OCI-LY7 (cell line): Measurements from ENCODE around the gene ZNF280D. TPM values are rescaled to one million over a fixed set of nuclear protein-coding genes. Genes with fewer than 3 reads are reported as not detected.
A peak's percentile ranks its signal among the peaks of the same experiment; 100 is the strongest.

Source experiments
- BruUV-seq: library from RNA; stranded (reverse); fragments of 400-500 nt; replicated peaks from 2 replicates; lab custom pipeline; 2021; lab: Mats Ljungman, UMichigan
- CTCF ChIA-PET: fragments of 300-600 bp; sonication (Branson Sonifier 250); formaldehyde crosslinking; loops from one replicate; lab custom pipeline; 2022; ENCODE audit warnings: antibody characterized with exemption; ENCODE audit not compliant: unreplicated experiment; lab: Charles Lee
- POLR2A ChIA-PET: fragments of 300-600 bp; sonication (Branson Sonifier 250); formaldehyde crosslinking; loops from one replicate; lab custom pipeline; 2022; ENCODE audit warnings: antibody characterized with exemption; lab: Charles Lee
- DNase-seq: peaks from one replicate; pipeline ENCODE4 v3.0.0-alpha.2; 2015; ENCODE audit warnings: low spot score
- H2AFZ ChIP-seq: fragments of 200-600 bp; sonication (generic), shearing (Covaris generic); 2 replicates; pipeline ENCODE4 v1.6.1; 2014; ENCODE audit warnings: mild to moderate bottlenecking, antibody characterized with exemption, low read length, moderate library complexity
- H3K27ac ChIP-seq: fragments of 200-600 bp; sonication (generic); 2 replicates; pipeline ENCODE4 v1.5.1; 2014; ENCODE audit warnings: mixed run types, low read depth, mild to moderate bottlenecking, moderate library complexity, low read length, inconsistent platforms; ENCODE audit not compliant: poor library complexity, severe bottlenecking
- H3K36me3 ChIP-seq: fragments of 200-600 bp; sonication (generic); 2 replicates; pipeline ENCODE4 v1.6.1; 2014; ENCODE audit warnings: mild to moderate bottlenecking, antibody characterized with exemption, low read length, moderate library complexity, mixed read lengths; ENCODE audit not compliant: insufficient read depth
- H3K4me1 ChIP-seq: fragments of 200-600 bp; sonication (generic); 2 replicates; pipeline ENCODE4 v1.5.1; 2014; ENCODE audit warnings: mild to moderate bottlenecking, low read length; ENCODE audit not compliant: insufficient read depth, poor library complexity, severe bottlenecking
- H3K4me2 ChIP-seq: fragments of 200-600 bp; sonication (generic); 2 replicates; pipeline ENCODE4 v1.6.1; 2014; ENCODE audit warnings: mild to moderate bottlenecking, low read length
- H3K4me3 ChIP-seq: fragments of 200-600 bp; sonication (generic); 2 replicates; pipeline ENCODE4 v1.5.1; 2014; ENCODE audit warnings: mild to moderate bottlenecking, low read depth, low read length; ENCODE audit not compliant: poor library complexity, severe bottlenecking
- H3K79me2 ChIP-seq: fragments of 200-600 bp; sonication (generic); 2 replicates; pipeline ENCODE4 v1.6.1; 2016; ENCODE audit warnings: low read depth, mild to moderate bottlenecking, low read length, moderate library complexity, mixed read lengths; ENCODE audit not compliant: insufficient read depth
- H3K9me2 ChIP-seq: fragments of 200-600 bp; sonication (generic); 2 replicates; pipeline ENCODE4 v1.6.1; 2016; ENCODE audit warnings: mild to moderate bottlenecking, low read length, mixed read lengths; ENCODE audit not compliant: insufficient read depth
- H3K9me3 ChIP-seq: fragments of 200-600 bp; sonication (generic); 2 replicates; pipeline ENCODE4 v1.6.1; 2014; ENCODE audit warnings: mild to moderate bottlenecking, mixed run types, low read length, mixed read lengths
- H4K20me1 ChIP-seq: fragments of 200-600 bp; sonication (generic); 2 replicates; pipeline ENCODE4 v1.6.1; 2014; ENCODE audit warnings: mild to moderate bottlenecking, antibody characterized with exemption, low read length, moderate library complexity, mixed read lengths; ENCODE audit not compliant: insufficient read depth
- CTCF ChIP-seq: fragments of 200-600 bp; sonication (generic); conservative IDR thresholded peaks from 2 replicates; pipeline ENCODE4 v1.5.1; 2014; ENCODE audit warnings: mild to moderate bottlenecking, antibody characterized with exemption, low read length, moderate library complexity, mixed read lengths
- EZH2phosphoT487 ChIP-seq: fragments of 200-600 bp; sonication (generic); IDR thresholded peaks from 2 replicates; pipeline ENCODE4 v1.6.1; 2018; ENCODE audit warnings: low read depth, borderline replicate concordance, mild to moderate bottlenecking, mixed run types, antibody characterized with exemption, low read length, moderate library complexity, mixed read lengths
- intact Hi-C: fragments of 100-400 bp; cut with micrococcal nuclease; formaldehyde crosslinking; loops from one replicate; pipeline ENCODE4 v1.10.0; 2022; ENCODE audit not compliant: unreplicated experiment
- total RNA-seq, 2 experiments: library from RNA; depleted of rRNA in 1 of 2; stranded (reverse); fragments of >200 nt in 1 of 2; shearing (Covaris generic) in 1 of 2; gene quantifications; 2 replicates each; pipeline ENCODE4 v1.2.3, GENCODE V29; 2014 to 2022

The ZNF280D gene
- total RNA-seq, 2 experiments from 2014 or later: 10.7 to 23.4 TPM

GRCh38 chr15:56683908-56684307 is 49.4 kb downstream of the ZNF280D start:
- no peaks in the 10 kb centered on the region for H4K20me1 ChIP-seq
- no TSS peak for BruUV-seq
- intact Hi-C loops: no loop called here
- H3K4me3 ChIP-seq: no peak overlapping the region
- H3K4me2 ChIP-seq: no peak overlapping the region; the same call in 1 of the 2 replicates
- H3K79me2 ChIP-seq: no peaks in the 10 kb centered on the region
- H3K9me2 ChIP-seq: no peaks in the 10 kb centered on the region
- H3K27ac ChIP-seq: no peak overlapping the region
- H3K36me3 ChIP-seq: no peaks in the 10 kb centered on the region
- 0 out of 2 replicates have a peak overlapping the region, but pooled peaks have one; percentile 18 for H2AFZ ChIP-seq
- ChIA-PET CTCF (no interaction called here), POLR2A (interaction anchor here (1.1 kb wide), 1 partner anchor 10 kb away, joined by 3 read pairs; no protein-coding TSS in a partner anchor)
- peaks cover 4% of the 10 kb centered on the region for H3K4me1 ChIP-seq
- H3K9me3 ChIP-seq: no peaks in the 10 kb centered on the region
- TF ChIP-seq CTCF (no peak), EZH2phosphoT487 (no peak)
- peak; percentile 6 for DNase-seq

- POLR2A ChIA-PET: interaction anchor here (0.6 to 1.4 kb wide), 4 partner anchors 8 to 568 kb away, joined by 3 to 4 read pairs (median 3); no protein-coding TSS in a partner anchor
- H3K27ac ChIP-seq: no peak overlapping the region
These were observed 52.2 kb downstream of the ZNF280D start for GRCh38 chr15:56681113-56681512.

More at GRCh38 chr15:56681113-56681512, 52.2 kb downstream of the ZNF280D start:
- no peaks in the 10 kb centered on the region for H3K9me3 ChIP-seq
- peaks cover 9% of the 10 kb centered on the region for H3K4me1 ChIP-seq
- CTCF ChIA-PET: no interaction called here
- H3K4me3 ChIP-seq: no peak overlapping the region
- intact Hi-C loops: no loop called here
- no peaks in the 10 kb centered on the region for H4K20me1 ChIP-seq
- BruUV-seq: no TSS peak
- no peak for DNase-seq
- no peak overlapping the region for H2AFZ ChIP-seq
- no peaks in the 10 kb centered on the region for H3K79me2 ChIP-seq
- H3K4me2 ChIP-seq: no peak overlapping the region
- H3K9me2 ChIP-seq: no peaks in the 10 kb centered on the region
- TF ChIP-seq CTCF (no peak), EZH2phosphoT487 (no peak)
- H3K36me3 ChIP-seq: no peaks in the 10 kb centered on the region
